H1 (cell line): ENCODE data around the gene SCARF1. TPM values are rescaled to one million over a fixed set of nuclear protein-coding genes. Genes with fewer than 3 reads are reported as not detected.
A peak's percentile ranks its signal among the peaks of the same experiment; 100 is the strongest.

Experiments
- CTCF ChIA-PET: fragments of 300-600 bp; sonication (Branson Sonifier 250); formaldehyde crosslinking; loops from one replicate; lab custom pipeline; 2021; ENCODE audit not compliant: partially characterized antibody; lab: Charles Lee
- POLR2A ChIA-PET: fragments of 300-600 bp; sonication (Branson Sonifier 250); formaldehyde crosslinking; loops from one replicate; lab custom pipeline; 2021; ENCODE audit warnings: inconsistent platforms; ENCODE audit not compliant: partially characterized antibody; lab: Charles Lee
- DNase-seq, 2 experiments: peaks; one replicate each; pipeline versions ENCODE4 v3.0.0 to v3.0.0-alpha.2; 2010 to 2022; ENCODE audit warnings: low spot score in 2 of 2, low read depth in 1 of 2, mixed read lengths in 1 of 2
- FAIRE-seq: peaks from 2 replicates; lab custom pipeline; 2011; peaks lifted over from hg19 to GRCh38; lab: Jason Lieb, UNC
- H2AFZ ChIP-seq: 2 replicates; pipeline ENCODE4 v1.8.1; 2012; ENCODE audit warnings: low read length, inconsistent platforms
- H2AK5ac ChIP-seq: 2 replicates; pipeline ENCODE4 v1.6.1; 2013; ENCODE audit warnings: low read depth, low read length
- H2BK120ac ChIP-seq: replicated peaks from 2 replicates; pipeline ENCODE3; 2013; ENCODE audit warnings: low read depth, low read length, inconsistent platforms
- H2BK12ac ChIP-seq: 2 replicates; pipeline ENCODE4 v1.6.1; 2013; ENCODE audit warnings: low read depth, low read length
- H2BK15ac ChIP-seq: 2 replicates; pipeline ENCODE4 v1.6.1; 2013; ENCODE audit warnings: low read length
- H2BK20ac ChIP-seq: 2 replicates; pipeline ENCODE4 v1.6.1; 2013; ENCODE audit warnings: low read length
- H2BK5ac ChIP-seq: 2 replicates; pipeline ENCODE4 v1.6.1; 2013; ENCODE audit warnings: low read depth, low read length
- H3K14ac ChIP-seq: 2 replicates; pipeline ENCODE4 v1.6.1; 2013; ENCODE audit warnings: inconsistent platforms; ENCODE audit not compliant: insufficient read length
- H3K18ac ChIP-seq: 2 replicates; pipeline ENCODE4 v1.6.1; 2013; ENCODE audit warnings: low read length; ENCODE audit errors: extremely low read depth
- H3K23ac ChIP-seq: 2 replicates; pipeline ENCODE4 v1.6.1; 2013; ENCODE audit warnings: inconsistent platforms; ENCODE audit not compliant: insufficient read length
- H3K23me2 ChIP-seq: 2 replicates; pipeline ENCODE4 v1.6.1; 2013; ENCODE audit warnings: low read depth, low read length
- H3K27ac ChIP-seq: 2 replicates; pipeline ENCODE4 v1.6.1; 2011; ENCODE audit warnings: low read depth, low read length, inconsistent platforms
- H3K27me3 ChIP-seq, 4 experiments: replicated peaks in 1 of 4; 1 replicate in 1 of 4; 2 replicates in 3 of 4; pipeline versions ENCODE4 v1.6.1 to v1.8.1; 2011 to 2013; ENCODE audit warnings: low read length in 3 of 4, mild to moderate bottlenecking in 3 of 4, inconsistent platforms in 2 of 4, mixed read lengths in 2 of 4, moderate library complexity in 1 of 4; ENCODE audit not compliant: control insufficient read depth in 3 of 4, insufficient read depth in 3 of 4; ENCODE audit errors: extremely low read depth in 1 of 4
- H3K36me3 ChIP-seq, 4 experiments: 2 replicates each; pipeline versions ENCODE4 v1.6.1 to v1.8.1; 2011 to 2013; ENCODE audit warnings: mild to moderate bottlenecking in 4 of 4, low read length in 3 of 4, moderate library complexity in 2 of 4, control low read depth in 1 of 4, inconsistent platforms in 1 of 4; ENCODE audit not compliant: insufficient read depth in 4 of 4, control insufficient read depth in 2 of 4
- H3K4ac ChIP-seq: replicated peaks from 2 replicates; pipeline ENCODE3; 2013; ENCODE audit warnings: low read length, low read depth, mixed read lengths, inconsistent platforms; ENCODE audit not compliant: insufficient read length
- H3K4me1 ChIP-seq, 4 experiments: replicated peaks in 1 of 4; 1 replicate in 1 of 4; 2 replicates in 3 of 4; pipeline versions ENCODE4 v1.6.1 to v1.8.1; 2011 to 2013; ENCODE audit warnings: low read length in 3 of 4, inconsistent platforms in 2 of 4, mixed read lengths in 1 of 4; ENCODE audit not compliant: insufficient read depth in 4 of 4, control insufficient read depth in 3 of 4
- H3K4me2 ChIP-seq, 2 experiments: 2 replicates each; pipeline versions ENCODE4 v1.6.1 to v1.8.1; 2011 to 2013; ENCODE audit warnings: low read depth in 2 of 2, low read length in 2 of 2, control low read depth in 1 of 2, inconsistent platforms in 1 of 2, mild to moderate bottlenecking in 1 of 2; ENCODE audit not compliant: insufficient read depth in 1 of 2
- H3K4me3 ChIP-seq, 4 experiments: fragments of 200-600, 300-600 bp in 1 of 4; sonication (generic), shearing (Covaris generic), sonication (Bioruptor Twin) in 1 of 4; 2 replicates each; pipeline versions ENCODE4 v1.5.1 to v1.8.1; 2011 to 2016; ENCODE audit warnings: low read length in 4 of 4, low read depth in 3 of 4, control low read depth in 2 of 4, inconsistent platforms in 2 of 4, mild to moderate bottlenecking in 2 of 4, mixed read lengths in 1 of 4, moderate library complexity in 1 of 4; ENCODE audit not compliant: insufficient read depth in 2 of 4; ENCODE audit errors: extremely low read depth in 1 of 4
- H3K56ac ChIP-seq: replicated peaks from 2 replicates; pipeline ENCODE3; 2013; ENCODE audit warnings: low read depth, mild to moderate bottlenecking, mixed read lengths, low read length, inconsistent platforms; ENCODE audit not compliant: insufficient read length
- H3K79me1 ChIP-seq: 2 replicates; pipeline ENCODE4 v1.6.1; 2013; ENCODE audit warnings: low read depth, low read length, control low read depth
- H3K79me2 ChIP-seq, 2 experiments: 2 replicates each; pipeline versions ENCODE4 v1.6.1 to v1.8.1; 2012 to 2013; ENCODE audit warnings: low read length in 2 of 2, mild to moderate bottlenecking in 2 of 2, inconsistent platforms in 1 of 2; ENCODE audit not compliant: insufficient read depth in 2 of 2, control insufficient read depth in 1 of 2
- H3K9ac ChIP-seq, 4 experiments: replicated peaks in 1 of 4; 1 replicate in 1 of 4; 2 replicates in 3 of 4; pipeline versions ENCODE4 v1.6.1 to v1.8.1; 2011 to 2013; ENCODE audit warnings: low read depth in 3 of 4, low read length in 3 of 4, control low read depth in 2 of 4, mild to moderate bottlenecking in 2 of 4, moderate library complexity in 2 of 4, inconsistent platforms in 1 of 4; ENCODE audit errors: extremely low read depth in 1 of 4
- H3K9me3 ChIP-seq, 2 experiments: 2 replicates each; pipeline versions ENCODE4 v1.6.1 to v1.8.1; 2012 to 2013; ENCODE audit warnings: mild to moderate bottlenecking in 2 of 2, moderate library complexity in 2 of 2, control low read depth in 1 of 2, inconsistent platforms in 1 of 2, low read depth in 1 of 2, low read length in 1 of 2, mixed read lengths in 1 of 2; ENCODE audit not compliant: insufficient read depth in 2 of 2
- H4K20me1 ChIP-seq, 2 experiments: replicated peaks in 1 of 2; 2 replicates each; pipeline versions ENCODE3 to v1.8.1; 2011 to 2013; ENCODE audit warnings: inconsistent platforms in 2 of 2, low read length in 2 of 2, mild to moderate bottlenecking in 1 of 2; ENCODE audit not compliant: insufficient read depth in 2 of 2, control insufficient read depth in 1 of 2
- H4K5ac ChIP-seq: 2 replicates; pipeline ENCODE4 v1.6.1; 2013; ENCODE audit warnings: low read length, low read depth, mixed read lengths, inconsistent platforms; ENCODE audit not compliant: insufficient read length
- H4K8ac ChIP-seq: 2 replicates; pipeline ENCODE4 v1.8.0; 2013; ENCODE audit warnings: mild to moderate bottlenecking, moderate library complexity, low read length, inconsistent platforms; ENCODE audit not compliant: insufficient read depth; ENCODE audit errors: extremely low read depth
- H4K91ac ChIP-seq: replicated peaks from 2 replicates; pipeline ENCODE3; 2013; ENCODE audit warnings: low read length, mixed read lengths, inconsistent platforms; ENCODE audit not compliant: insufficient read length
- EZH2 ChIP-seq: fragments of 200-600 bp; sonication (generic); IDR thresholded peaks from 2 replicates; pipeline ENCODE4 v1.7.1; 2012; ENCODE audit warnings: low read depth, mild to moderate bottlenecking, moderate library complexity, low read length, inconsistent platforms; ENCODE audit not compliant: severe bottlenecking
- FOSL1 ChIP-seq: IDR thresholded peaks from 2 replicates; pipeline ENCODE4 v1.6.1; 2011; ENCODE audit warnings: mild to moderate bottlenecking, low read depth, low read length, moderate library complexity; ENCODE audit not compliant: insufficient read depth
- HDAC6 ChIP-seq: IDR thresholded peaks from one replicate; pipeline ENCODE4 v1.7.1; 2012; ENCODE audit warnings: low read depth, mild to moderate bottlenecking, inconsistent platforms, low read length, moderate library complexity
- KDM1A ChIP-seq: fragments of 200-600, 300-600 bp; sonication (generic); IDR thresholded peaks from 2 replicates; pipeline ENCODE4 v1.7.1; 2016; ENCODE audit warnings: mild to moderate bottlenecking, low read length, borderline replicate concordance
- KDM5A ChIP-seq: fragments of 200-600 bp; IDR thresholded peaks from 2 replicates; pipeline ENCODE4 v1.7.1; 2012; ENCODE audit warnings: mild to moderate bottlenecking, low read length, inconsistent platforms, mixed read lengths
- MAFK ChIP-seq: IDR thresholded peaks from 2 replicates; pipeline ENCODE4 v1.6.1; 2012; ENCODE audit warnings: low read depth, mild to moderate bottlenecking, improper control_type of control experiment, low read length
- POU5F1 ChIP-seq: IDR thresholded peaks from 2 replicates; pipeline ENCODE4 v1.6.1; 2011; ENCODE audit warnings: low read depth, mild to moderate bottlenecking, low read length, moderate library complexity
- SIRT6 ChIP-seq: IDR thresholded peaks from one replicate; pipeline ENCODE4 v1.7.1; 2012; ENCODE audit warnings: low read length, inconsistent platforms
- TAF1 ChIP-seq: IDR thresholded peaks from 2 replicates; pipeline ENCODE4 v1.6.1; 2011; ENCODE audit warnings: mild to moderate bottlenecking, low read depth, low read length
- TAF7 ChIP-seq: optimal IDR thresholded peaks from 2 replicates; pipeline ENCODE3; 2011; ENCODE audit warnings: low read depth, mild to moderate bottlenecking, inconsistent platforms, low read length, moderate library complexity, borderline replicate concordance
- WGBS, 2 experiments: shearing (Covaris generic) in 1 of 2; methylation state at CpG; one replicate each; pipeline versions ENCODE4 v1.1.6 to v1.1.7; 2013 to 2015; ENCODE audit warnings: low lambda C conversion rate in 2 of 2, mixed read lengths in 2 of 2, inconsistent platforms in 1 of 2, low coverage in 1 of 2, missing lambda C conversion rate in 1 of 2; ENCODE audit not compliant: insufficient replicate concordance in 2 of 2, insufficient coverage in 1 of 2, insufficient read length in 1 of 2; ENCODE audit errors: extremely low coverage in 1 of 2, missing lambda C conversion rate in 1 of 2; 5-methylcytosine and 5-hydroxymethylcytosine counted together
- polyA plus RNA-seq, 7 experiments: library from polyadenylated mRNA; depleted of rRNA in 3 of 7; stranded (reverse) in 5 of 7; unstranded in 2 of 7; fragments of >200 nt in 5 of 7; fragments of 200-250 nt in 2 of 7; gene quantifications; 1 replicate in 5 of 7; 2 replicates in 1 of 7; 4 replicates in 1 of 7; pipeline versions ENCODE4 v1.2.1 to v1.2.3, GENCODE V29; 2011 to 2013; ENCODE audit warnings: missing spikeins in 2 of 7, mixed read lengths in 2 of 7
- total RNA-seq: library from RNA; stranded (reverse); fragmentation: NEBNext Ultra II Directional; extraction: Animal tissue kit (Norgen Biotek cat#: 25700); gene quantifications from 2 replicates; pipeline ENCODE4 v1.2.1, GENCODE V29; 2021
- TF ChIP-seq, protein P1 (sequence below): IDR thresholded peaks from 2 replicates; pipeline ENCODE4 v1.6.1; 2012; ENCODE audit warnings: low read length, inconsistent platforms

Gene SCARF1
- total and polyA plus RNA-seq, 2 of the 8 experiments (the other 6 are each of a cell fraction or from before 2014, with no cell fraction given) = 1.1 to 1.6 TPM

DNA sequence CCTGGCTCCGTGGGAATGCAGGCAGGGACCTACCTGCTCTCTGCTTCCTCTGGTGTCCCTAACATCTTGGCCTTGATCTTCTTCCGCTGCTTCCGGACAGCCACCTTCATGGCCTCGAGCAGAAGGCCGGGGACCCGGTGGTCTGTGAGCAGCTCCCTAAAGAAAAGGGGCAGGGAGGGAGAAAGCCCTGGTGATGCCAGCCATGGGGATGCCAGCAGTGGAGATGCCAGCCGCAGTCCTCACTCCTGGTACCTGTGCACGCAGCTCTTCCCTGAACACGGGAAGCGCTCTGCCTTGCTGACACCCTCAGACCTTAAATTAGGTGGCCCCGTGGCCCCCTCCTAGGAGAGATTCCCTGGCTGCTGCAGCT lies 2.3 kb upstream of the SCARF1 start:
- ChIA-PET POLR2A (interaction anchor here (1.7 to 6.5 kb wide), 4 partner anchors 16 to 69 kb away, joined by 4 to 65 read pairs (median 8); partner anchors contain the start of gene SLC43A2), CTCF (interaction anchor here (0.6 to 2.6 kb wide), 16 partner anchors 11 to 584 kb away, joined by 3 to 18 read pairs (median 5); partner anchors contain the start of gene MYO1C)
- Histone ChIP-seq H3K4me2 (peak overlapping the region; percentile 70 to 92; a peak in 3 of 4 replicates), H3K36me3 (peaks cover 14 to 23% (median 21%) of the 10 kb centered on the region in 4 experiments), H3K4me3 (peak overlapping the region in 1 of 4 experiments; percentile 71; a peak in 2 of 8 replicates), H3K9ac (no peak overlapping the region), H2AFZ (no peak overlapping the region), H2BK5ac (0 out of 2 replicates have a peak overlapping the region, but pooled peaks have one; percentile 16), H4K91ac (peak overlapping the region; percentile 54), H3K27me3 (peaks cover 0 to 19% (median 8%) of the 10 kb centered on the region in 4 experiments; a peak in 5 of 7 replicates), H3K4me1 (peaks cover 0 to 39% (median 25%) of the 10 kb centered on the region in 4 experiments; a peak in 6 of 7 replicates), H2BK15ac (peak overlapping the region; percentile 81), H3K14ac (no peak overlapping the region), H4K8ac (no peak overlapping the region), H3K4ac (no peak overlapping the region), H3K27ac (no peak overlapping the region), H2BK120ac (no peak overlapping the region), H4K20me1 (peaks cover 9 to 20% of the 10 kb centered on the region in 2 experiments), H2BK20ac (peak overlapping the region; percentile 40; the same call in 1 of the 2 replicates), H3K79me2 (no peaks in the 10 kb centered on the region), H4K5ac (no peak overlapping the region), H3K9me3 (no peaks in the 10 kb centered on the region), H3K23ac (no peak overlapping the region), H2AK5ac (peak overlapping the region; percentile 84; the same call in 1 of the 2 replicates), H3K18ac (peak overlapping the region; percentile 24; the same call in 1 of the 2 replicates), H2BK12ac (peak overlapping the region; percentile 60; the same call in 1 of the 2 replicates), H3K79me1 (no peaks in the 10 kb centered on the region), H3K56ac (no peak overlapping the region), H3K23me2 (peaks cover 12% of the 10 kb centered on the region; the same call in 1 of the 2 replicates)
- FAIRE-seq = no peak
- 83% methylated on average over 11 of the region's 11 CpGs; no CpG with 5 or more reads in 1 of the 2 experiments for WGBS, 2 experiments
- no peak for DNase-seq
- TF ChIP-seq, protein P1, sequence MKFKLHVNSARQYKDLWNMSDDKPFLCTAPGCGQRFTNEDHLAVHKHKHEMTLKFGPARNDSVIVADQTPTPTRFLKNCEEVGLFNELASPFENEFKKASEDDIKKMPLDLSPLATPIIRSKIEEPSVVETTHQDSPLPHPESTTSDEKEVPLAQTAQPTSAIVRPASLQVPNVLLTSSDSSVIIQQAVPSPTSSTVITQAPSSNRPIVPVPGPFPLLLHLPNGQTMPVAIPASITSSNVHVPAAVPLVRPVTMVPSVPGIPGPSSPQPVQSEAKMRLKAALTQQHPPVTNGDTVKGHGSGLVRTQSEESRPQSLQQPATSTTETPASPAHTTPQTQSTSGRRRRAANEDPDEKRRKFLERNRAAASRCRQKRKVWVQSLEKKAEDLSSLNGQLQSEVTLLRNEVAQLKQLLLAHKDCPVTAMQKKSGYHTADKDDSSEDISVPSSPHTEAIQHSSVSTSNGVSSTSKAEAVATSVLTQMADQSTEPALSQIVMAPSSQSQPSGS = no peak
- no peak for TF ChIP-seq TAF7
- TF ChIP-seq EZH2 = no peak
- TF ChIP-seq KDM1A = no peak
- no peak for TF ChIP-seq SIRT6
- no peak for TF ChIP-seq TAF1
- no peak for TF ChIP-seq POU5F1
- TF ChIP-seq HDAC6 = no peak
- TF ChIP-seq MAFK = no peak
- no peak for TF ChIP-seq FOSL1
- TF ChIP-seq KDM5A = no peak
